Liver (tissue), 9 donors: ENCODE results near the gene METTL18. TPM values are rescaled to one million over a fixed set of nuclear protein-coding genes. Genes with fewer than 3 reads are reported as not detected.

Experiments used
- DNase-seq: peaks from one replicate; pipeline ENCODE4 v3.0.0-alpha.2; 2017; ENCODE audit warnings: low spot score
- H3K27ac ChIP-seq, 2 donors: one replicate each; pipeline ENCODE4 v1.7.0; 2013; ENCODE audit warnings: inconsistent platforms in 2 of 2, low read length in 2 of 2, control low read depth in 1 of 2, low read depth in 1 of 2, mild to moderate bottlenecking in 1 of 2
- H3K27me3 ChIP-seq, 4 donors: one replicate each; pipeline versions ENCODE4 v1.6.1 to v1.7.0; 2013; ENCODE audit warnings: low read length in 3 of 4, inconsistent platforms in 1 of 4, mild to moderate bottlenecking in 1 of 4, moderate library complexity in 1 of 4; ENCODE audit not compliant: control insufficient read depth in 4 of 4, insufficient read depth in 4 of 4
- H3K36me3 ChIP-seq, 4 donors: one replicate each; pipeline versions ENCODE4 v1.6.1 to v1.7.0; 2013; ENCODE audit warnings: low read length in 3 of 4, mild to moderate bottlenecking in 3 of 4, low read depth in 1 of 4, moderate library complexity in 1 of 4; ENCODE audit not compliant: control insufficient read depth in 4 of 4, insufficient read depth in 3 of 4
- H3K4me1 ChIP-seq, 4 donors: one replicate each; pipeline versions ENCODE4 v1.6.1 to v1.7.0; 2013; ENCODE audit warnings: low read length in 3 of 4, mild to moderate bottlenecking in 3 of 4, moderate library complexity in 1 of 4; ENCODE audit not compliant: control insufficient read depth in 4 of 4, insufficient read depth in 4 of 4
- H3K4me3 ChIP-seq, 3 donors: one replicate each; pipeline versions ENCODE4 v1.6.1 to v1.7.0; 2013; ENCODE audit warnings: low read length in 3 of 3, control low read depth in 1 of 3, low read depth in 1 of 3, mild to moderate bottlenecking in 1 of 3
- H3K9ac ChIP-seq, 2 donors: one replicate each; pipeline ENCODE4 v1.7.0; 2013; ENCODE audit warnings: low read length in 2 of 2, mild to moderate bottlenecking in 2 of 2, moderate library complexity in 2 of 2, control low read depth in 1 of 2, low read depth in 1 of 2
- H3K9me3 ChIP-seq, 4 donors: one replicate each; pipeline versions ENCODE4 v1.6.1 to v1.7.0; 2013; ENCODE audit warnings: low read length in 3 of 4; ENCODE audit not compliant: control insufficient read depth in 4 of 4
- EGR1 ChIP-seq, 2 donors: IDR thresholded peaks; 2 replicates each; pipeline ENCODE4 v1.6.1; 2016 to 2018; ENCODE audit warnings: antibody characterized with exemption in 2 of 2, low read depth in 2 of 2
- GABPA ChIP-seq, 2 donors: IDR thresholded peaks in 1 of 2; conservative IDR thresholded peaks in 1 of 2; 2 replicates each; pipeline ENCODE4 v1.6.1; 2016; ENCODE audit warnings: antibody characterized with exemption in 2 of 2, mild to moderate bottlenecking in 1 of 2, moderate library complexity in 1 of 2
- HNF4A ChIP-seq, 2 donors: conservative IDR thresholded peaks; 2 replicates each; pipeline ENCODE4 v1.6.1; 2016; ENCODE audit warnings: antibody characterized with exemption in 2 of 2, mild to moderate bottlenecking in 2 of 2
- HNF4G ChIP-seq: IDR thresholded peaks from 2 replicates; pipeline ENCODE4 v1.6.1; 2016; ENCODE audit warnings: antibody characterized with exemption
- JUND ChIP-seq, 2 donors: IDR thresholded peaks; 2 replicates each; pipeline ENCODE4 v1.6.1; 2016; ENCODE audit warnings: antibody characterized with exemption in 2 of 2
- RAD21 ChIP-seq, 2 donors: IDR thresholded peaks; 2 replicates each; pipeline ENCODE4 v1.6.1; 2016; ENCODE audit warnings: antibody characterized with exemption in 2 of 2, mild to moderate bottlenecking in 2 of 2
- RXRA ChIP-seq, 2 donors: IDR thresholded peaks; 2 replicates each; pipeline ENCODE4 v1.6.1; 2017 to 2018; ENCODE audit warnings: antibody characterized with exemption in 2 of 2, mild to moderate bottlenecking in 1 of 2
- SP1 ChIP-seq: IDR thresholded peaks from 2 replicates; pipeline ENCODE4 v1.6.1; 2018; ENCODE audit warnings: antibody characterized with exemption, mild to moderate bottlenecking
- TAF1 ChIP-seq: conservative IDR thresholded peaks from 2 replicates; pipeline ENCODE4 v1.6.1; 2016; ENCODE audit warnings: antibody characterized with exemption, mild to moderate bottlenecking
- YY1 ChIP-seq: IDR thresholded peaks from 2 replicates; pipeline ENCODE4 v1.6.1; 2016; ENCODE audit warnings: antibody characterized with exemption, mild to moderate bottlenecking
- WGBS: extraction: QIAGEN DNeasy Blood & Tissue Kit; methylation state at CpG from one replicate; pipeline ENCODE4 v1.1.7; 2013; 5-methylcytosine and 5-hydroxymethylcytosine counted together
- polyA plus RNA-seq, 2 donors: library from polyadenylated mRNA; stranded (reverse) in 1 of 2; unstranded in 1 of 2; fragments of 200-250 nt in 1 of 2; fragments of >200 nt in 1 of 2; fragmentation: Nextera tagmentation in 1 of 2; extraction: Ambion mirVana in 1 of 2; gene quantifications; one replicate each; pipeline versions ENCODE4 v1.2.1 to v1.2.3, GENCODE V29; 2013 to 2015
- total RNA-seq, 2 donors: library from RNA; depleted of rRNA; stranded (reverse); fragments of >200 nt; gene quantifications; one replicate each; pipeline ENCODE4 v1.2.3, GENCODE V29; 2014
- TF ChIP-seq, protein P1 (sequence below): IDR thresholded peaks from 2 replicates; pipeline ENCODE4 v1.6.1; 2016; ENCODE audit warnings: antibody characterized with exemption
- TF ChIP-seq, protein P2 (sequence below): IDR thresholded peaks from 2 replicates; pipeline ENCODE4 v1.6.1; 2016; ENCODE audit warnings: antibody characterized with exemption, mild to moderate bottlenecking
- TF ChIP-seq, protein P3 (sequence below): fragments of 150-350 bp; IDR thresholded peaks from 2 replicates; pipeline ENCODE4 v1.5.1; 2017; ENCODE audit warnings: improper control_type of control experiment, low read depth, low read length; ENCODE audit not compliant: missing input control
- TF ChIP-seq, protein P4 (sequence below): IDR thresholded peaks from 2 replicates; pipeline ENCODE4 v1.6.1; 2016; ENCODE audit warnings: antibody characterized with exemption
- TF ChIP-seq, protein P5 (sequence below): IDR thresholded peaks from 2 replicates; pipeline ENCODE4 v1.6.1; 2016; ENCODE audit warnings: antibody characterized with exemption
- donor health status: healthy.
- donor health status: healthy.
- donor health status: healthy.
- donor health status: healthy.
- donor health status: healthy.

METTL18 gene
- total and polyA plus RNA-seq, 4 donors = 2.1 to 5.0 (median 3.2) TPM

DNA sequence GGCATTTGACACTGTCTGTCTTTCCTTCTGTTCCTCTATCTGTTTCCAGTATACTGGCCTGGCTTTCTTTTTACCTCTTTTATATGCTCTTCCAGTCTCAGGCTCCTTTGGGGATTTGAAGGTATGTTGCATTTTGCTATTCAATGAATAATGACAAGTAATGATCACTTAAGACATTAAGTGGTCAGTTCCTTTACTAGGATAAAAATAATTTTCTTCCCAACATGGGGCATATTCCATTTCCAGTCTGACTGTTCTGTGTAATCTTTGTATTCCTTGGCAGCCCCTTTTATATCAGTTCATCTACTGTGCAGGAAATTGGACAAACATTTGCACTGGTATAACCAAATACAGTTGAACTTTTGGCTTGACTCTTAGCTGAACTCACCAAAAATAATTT lies 15.6 kb downstream of the METTL18 start:
- Histone ChIP-seq H3K36me3 (no peaks in the 10 kb centered on the region), H3K27ac (no peak overlapping the region), H3K4me3 (no peak overlapping the region), H3K9ac (no peak overlapping the region), H3K27me3 (no peaks in the 10 kb centered on the region), H3K9me3 (no peaks in the 10 kb centered on the region), H3K4me1 (peaks cover 4 to 15% (median 6%) of the 10 kb centered on the region in 4 donors)
- TF ChIP-seq RAD21 (IDR thresholded peaks at IDR 0.05) (no peak), HNF4A (conservative IDR thresholded peaks at IDR 0.05) (no peak), TAF1 (no peak), EGR1 (IDR thresholded peaks at IDR 0.05; ENCODE audit: low read depth in 2 of 2) (no peak), YY1 (no peak), RXRA (IDR thresholded peaks at IDR 0.05) (no peak), SP1 (no peak), HNF4G (no peak), GABPA (IDR thresholded peaks at IDR 0.05 in 1 of 2, conservative IDR thresholded peaks at IDR 0.05 in 1 of 2) (no peak)
- TF ChIP-seq, protein P1, sequence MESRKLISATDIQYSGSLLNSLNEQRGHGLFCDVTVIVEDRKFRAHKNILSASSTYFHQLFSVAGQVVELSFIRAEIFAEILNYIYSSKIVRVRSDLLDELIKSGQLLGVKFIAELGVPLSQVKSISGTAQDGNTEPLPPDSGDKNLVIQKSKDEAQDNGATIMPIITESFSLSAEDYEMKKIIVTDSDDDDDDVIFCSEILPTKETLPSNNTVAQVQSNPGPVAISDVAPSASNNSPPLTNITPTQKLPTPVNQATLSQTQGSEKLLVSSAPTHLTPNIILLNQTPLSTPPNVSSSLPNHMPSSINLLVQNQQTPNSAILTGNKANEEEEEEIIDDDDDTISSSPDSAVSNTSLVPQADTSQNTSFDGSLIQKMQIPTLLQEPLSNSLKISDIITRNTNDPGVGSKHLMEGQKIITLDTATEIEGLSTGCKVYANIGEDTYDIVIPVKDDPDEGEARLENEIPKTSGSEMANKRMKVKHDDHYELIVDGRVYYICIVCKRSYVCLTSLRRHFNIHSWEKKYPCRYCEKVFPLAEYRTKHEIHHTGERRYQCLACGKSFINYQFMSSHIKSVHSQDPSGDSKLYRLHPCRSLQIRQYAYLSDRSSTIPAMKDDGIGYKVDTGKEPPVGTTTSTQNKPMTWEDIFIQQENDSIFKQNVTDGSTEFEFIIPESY = no peak
- TF ChIP-seq, protein P2, sequence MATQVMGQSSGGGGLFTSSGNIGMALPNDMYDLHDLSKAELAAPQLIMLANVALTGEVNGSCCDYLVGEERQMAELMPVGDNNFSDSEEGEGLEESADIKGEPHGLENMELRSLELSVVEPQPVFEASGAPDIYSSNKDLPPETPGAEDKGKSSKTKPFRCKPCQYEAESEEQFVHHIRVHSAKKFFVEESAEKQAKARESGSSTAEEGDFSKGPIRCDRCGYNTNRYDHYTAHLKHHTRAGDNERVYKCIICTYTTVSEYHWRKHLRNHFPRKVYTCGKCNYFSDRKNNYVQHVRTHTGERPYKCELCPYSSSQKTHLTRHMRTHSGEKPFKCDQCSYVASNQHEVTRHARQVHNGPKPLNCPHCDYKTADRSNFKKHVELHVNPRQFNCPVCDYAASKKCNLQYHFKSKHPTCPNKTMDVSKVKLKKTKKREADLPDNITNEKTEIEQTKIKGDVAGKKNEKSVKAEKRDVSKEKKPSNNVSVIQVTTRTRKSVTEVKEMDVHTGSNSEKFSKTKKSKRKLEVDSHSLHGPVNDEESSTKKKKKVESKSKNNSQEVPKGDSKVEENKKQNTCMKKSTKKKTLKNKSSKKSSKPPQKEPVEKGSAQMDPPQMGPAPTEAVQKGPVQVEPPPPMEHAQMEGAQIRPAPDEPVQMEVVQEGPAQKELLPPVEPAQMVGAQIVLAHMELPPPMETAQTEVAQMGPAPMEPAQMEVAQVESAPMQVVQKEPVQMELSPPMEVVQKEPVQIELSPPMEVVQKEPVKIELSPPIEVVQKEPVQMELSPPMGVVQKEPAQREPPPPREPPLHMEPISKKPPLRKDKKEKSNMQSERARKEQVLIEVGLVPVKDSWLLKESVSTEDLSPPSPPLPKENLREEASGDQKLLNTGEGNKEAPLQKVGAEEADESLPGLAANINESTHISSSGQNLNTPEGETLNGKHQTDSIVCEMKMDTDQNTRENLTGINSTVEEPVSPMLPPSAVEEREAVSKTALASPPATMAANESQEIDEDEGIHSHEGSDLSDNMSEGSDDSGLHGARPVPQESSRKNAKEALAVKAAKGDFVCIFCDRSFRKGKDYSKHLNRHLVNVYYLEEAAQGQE = no peak
- TF ChIP-seq, protein P3, sequence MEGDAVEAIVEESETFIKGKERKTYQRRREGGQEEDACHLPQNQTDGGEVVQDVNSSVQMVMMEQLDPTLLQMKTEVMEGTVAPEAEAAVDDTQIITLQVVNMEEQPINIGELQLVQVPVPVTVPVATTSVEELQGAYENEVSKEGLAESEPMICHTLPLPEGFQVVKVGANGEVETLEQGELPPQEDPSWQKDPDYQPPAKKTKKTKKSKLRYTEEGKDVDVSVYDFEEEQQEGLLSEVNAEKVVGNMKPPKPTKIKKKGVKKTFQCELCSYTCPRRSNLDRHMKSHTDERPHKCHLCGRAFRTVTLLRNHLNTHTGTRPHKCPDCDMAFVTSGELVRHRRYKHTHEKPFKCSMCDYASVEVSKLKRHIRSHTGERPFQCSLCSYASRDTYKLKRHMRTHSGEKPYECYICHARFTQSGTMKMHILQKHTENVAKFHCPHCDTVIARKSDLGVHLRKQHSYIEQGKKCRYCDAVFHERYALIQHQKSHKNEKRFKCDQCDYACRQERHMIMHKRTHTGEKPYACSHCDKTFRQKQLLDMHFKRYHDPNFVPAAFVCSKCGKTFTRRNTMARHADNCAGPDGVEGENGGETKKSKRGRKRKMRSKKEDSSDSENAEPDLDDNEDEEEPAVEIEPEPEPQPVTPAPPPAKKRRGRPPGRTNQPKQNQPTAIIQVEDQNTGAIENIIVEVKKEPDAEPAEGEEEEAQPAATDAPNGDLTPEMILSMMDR = no peak
- TF ChIP-seq, protein P4, sequence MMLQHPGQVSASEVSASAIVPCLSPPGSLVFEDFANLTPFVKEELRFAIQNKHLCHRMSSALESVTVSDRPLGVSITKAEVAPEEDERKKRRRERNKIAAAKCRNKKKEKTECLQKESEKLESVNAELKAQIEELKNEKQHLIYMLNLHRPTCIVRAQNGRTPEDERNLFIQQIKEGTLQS = no peak
- TF ChIP-seq, protein P5, sequence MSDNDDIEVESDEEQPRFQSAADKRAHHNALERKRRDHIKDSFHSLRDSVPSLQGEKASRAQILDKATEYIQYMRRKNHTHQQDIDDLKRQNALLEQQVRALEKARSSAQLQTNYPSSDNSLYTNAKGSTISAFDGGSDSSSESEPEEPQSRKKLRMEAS = no peak
- no peak for DNase-seq

DNA sequence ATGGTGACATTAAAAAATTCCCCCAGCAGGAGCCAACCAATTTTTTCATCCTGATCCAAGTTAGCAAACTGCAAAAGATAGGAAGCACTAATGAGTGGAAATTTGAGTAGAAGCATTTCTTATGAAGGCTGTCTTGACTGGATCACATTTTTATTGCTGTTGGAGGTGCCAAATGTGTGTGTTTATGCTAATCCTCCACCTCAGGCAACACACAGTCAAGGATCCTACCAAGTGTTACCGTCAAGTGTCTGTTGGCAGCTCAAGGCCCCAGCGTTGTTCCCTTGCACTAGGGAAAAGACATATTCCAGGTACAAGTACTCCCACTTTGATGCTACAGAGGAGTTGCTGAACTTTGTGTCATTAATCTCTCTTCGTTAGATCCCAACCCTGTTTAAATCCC lies 18.3 kb downstream of the METTL18 start:
- H3K9ac ChIP-seq = no peak overlapping the region
- no peaks in the 10 kb centered on the region for H3K9me3 ChIP-seq
- TF ChIP-seq HNF4G (no peak), EGR1 (IDR thresholded peaks at IDR 0.05; ENCODE audit: low read depth in 2 of 2) (no peak), JUND (IDR thresholded peaks at IDR 0.05) (no peak), RAD21 (IDR thresholded peaks at IDR 0.05) (no peak), TAF1 (no peak), YY1 (no peak), RXRA (IDR thresholded peaks at IDR 0.05) (no peak)
- TF ChIP-seq, protein P1 = no peak
- TF ChIP-seq, protein P5 = no peak
- TF ChIP-seq, protein P4 = no peak
- peaks cover 4 to 15% (median 6%) of the 10 kb centered on the region in 4 donors for H3K4me1 ChIP-seq
- no peak overlapping the region for H3K27ac ChIP-seq
- H3K27me3 ChIP-seq = no peaks in the 10 kb centered on the region
- H3K36me3 ChIP-seq = no peaks in the 10 kb centered on the region
- no peak for DNase-seq
- WGBS = 90% methylated on average over 3 of the region's 3 CpGs
- no peak overlapping the region for H3K4me3 ChIP-seq
